Hepatocyte (in vitro differentiated cells): Measurements from ENCODE around the gene KIF17.

Experiments
- CTCF ChIP-seq: fragments of 200-600 bp; sonication (generic); IDR thresholded peaks from 2 replicates; pipeline ENCODE4 v1.5.1; 2016; ENCODE audit warnings: antibody characterized with exemption, mild to moderate bottlenecking; ENCODE audit not compliant: poor library complexity
- EZH2 ChIP-seq: fragments of 200-600 bp; sonication (generic); IDR thresholded peaks from 2 replicates; pipeline ENCODE4 v1.6.1; 2016; ENCODE audit warnings: antibody characterized with exemption, mild to moderate bottlenecking, borderline replicate concordance
- EZH2phosphoT487 ChIP-seq: fragments of 200-600 bp; sonication (generic); IDR thresholded peaks from one replicate; pipeline ENCODE4 v1.6.1; 2018; ENCODE audit warnings: antibody characterized with exemption, mild to moderate bottlenecking, low read depth, moderate library complexity; ENCODE audit not compliant: unreplicated experiment, severe bottlenecking

DNA sequence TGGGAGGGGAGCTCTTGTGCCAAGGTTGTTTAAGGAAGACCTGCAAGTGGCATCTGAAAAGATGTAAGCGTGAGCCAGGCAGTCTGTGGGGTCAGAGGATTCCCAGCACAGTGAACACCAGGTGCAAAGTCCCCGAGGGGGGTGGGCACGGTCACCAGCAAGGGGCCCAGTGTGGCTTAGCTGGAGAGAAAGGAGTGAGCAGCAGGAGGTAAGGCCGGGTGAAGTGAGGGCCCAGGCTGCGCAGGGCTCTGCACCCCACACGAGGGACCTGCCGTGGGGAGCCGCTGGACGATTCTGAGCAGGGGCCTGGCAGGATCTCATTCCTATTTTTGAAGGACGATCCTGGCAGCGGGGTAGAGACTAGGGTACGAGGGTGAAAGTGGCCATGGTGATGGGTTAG, 60.8 kb downstream of the KIF17 start:
- TF ChIP-seq EZH2phosphoT487 (no peak), CTCF (no peak), EZH2 (no peak)
